KMS-11 (cell line): ENCODE measurements around the gene PRELID2.

ENCODE experiments used
- H2AFZ ChIP-seq: fragments of 200-600 bp; sonication (generic); 2 replicates; pipeline ENCODE4 v1.6.1; 2016; ENCODE audit warnings: antibody characterized with exemption, mixed run types, low read depth
- H3K27ac ChIP-seq: fragments of 200-600 bp; sonication (generic); 2 replicates; pipeline ENCODE4 v1.6.1; 2016; ENCODE audit warnings: mild to moderate bottlenecking, mixed run types
- H3K27me3 ChIP-seq: fragments of 200-600 bp; sonication (generic); 2 replicates; pipeline ENCODE4 v1.6.1; 2017; ENCODE audit warnings: mild to moderate bottlenecking, low read depth, mixed run types, moderate library complexity; ENCODE audit not compliant: insufficient read depth
- H3K36me3 ChIP-seq: fragments of 200-600 bp; sonication (generic); 2 replicates; pipeline ENCODE4 v1.6.1; 2017; ENCODE audit warnings: mild to moderate bottlenecking, mixed run types; ENCODE audit not compliant: insufficient read depth
- H3K4me1 ChIP-seq: fragments of 200-600 bp; sonication (generic); 2 replicates; pipeline ENCODE4 v1.6.1; 2016; ENCODE audit warnings: mild to moderate bottlenecking, low read depth, mixed run types; ENCODE audit not compliant: poor library complexity, severe bottlenecking
- H3K4me2 ChIP-seq: fragments of 200-600 bp; sonication (generic); 2 replicates; pipeline ENCODE4 v1.7.0; 2016; ENCODE audit warnings: mild to moderate bottlenecking, mixed run types
- H3K4me3 ChIP-seq: fragments of 200-600 bp; sonication (generic); IDR thresholded peaks from 2 replicates; pipeline ENCODE4 v1.6.1; 2017; ENCODE audit warnings: low read depth, low read length, mixed read lengths; ENCODE audit not compliant: insufficient read depth
- H3K79me2 ChIP-seq: fragments of 200-600 bp; sonication (generic); 2 replicates; pipeline ENCODE4 v1.6.1; 2016; ENCODE audit warnings: low read depth, mixed run types; ENCODE audit not compliant: insufficient read depth
- H3K9ac ChIP-seq: fragments of 200-600 bp; sonication (generic); 2 replicates; pipeline ENCODE4 v1.6.1; 2016; ENCODE audit warnings: mild to moderate bottlenecking, mixed run types
- H4K20me1 ChIP-seq: fragments of 200-600 bp; sonication (generic); 2 replicates; pipeline ENCODE4 v1.6.1; 2016; ENCODE audit warnings: mild to moderate bottlenecking, mixed run types; ENCODE audit not compliant: insufficient read depth
- TF ChIP-seq, protein P1 (sequence below): fragments of 200-600 bp; sonication (generic); conservative IDR thresholded peaks from 2 replicates; pipeline ENCODE4 v1.6.1; 2017; ENCODE audit warnings: low read depth, mild to moderate bottlenecking, antibody characterized with exemption, low read length, moderate library complexity, mixed read lengths

The PRELID2 gene

DNA sequence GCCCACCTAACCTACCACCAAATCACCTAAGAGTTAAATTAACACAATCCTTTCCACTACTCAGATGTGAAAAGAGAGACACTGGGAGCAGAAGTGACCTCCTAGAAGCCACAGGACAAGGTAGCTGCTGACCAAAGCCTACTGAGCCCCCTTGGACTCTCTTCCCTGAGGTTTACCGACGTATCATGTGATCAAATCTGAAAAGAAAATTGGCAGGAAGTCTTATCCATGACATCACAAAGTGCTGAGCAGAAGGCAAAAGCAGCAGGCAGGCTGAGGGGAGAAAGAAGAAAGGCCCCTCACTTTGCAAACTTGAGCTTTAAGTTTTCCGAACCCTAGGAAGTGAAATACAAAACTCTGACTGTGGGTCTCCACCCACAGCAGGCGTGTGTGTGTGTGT lies 11.1 kb downstream of the PRELID2 start:
- H3K4me1 ChIP-seq: peaks cover 3% of the 10 kb centered on the region
- H3K27me3 ChIP-seq: no peaks in the 10 kb centered on the region
- TF ChIP-seq, protein P1, sequence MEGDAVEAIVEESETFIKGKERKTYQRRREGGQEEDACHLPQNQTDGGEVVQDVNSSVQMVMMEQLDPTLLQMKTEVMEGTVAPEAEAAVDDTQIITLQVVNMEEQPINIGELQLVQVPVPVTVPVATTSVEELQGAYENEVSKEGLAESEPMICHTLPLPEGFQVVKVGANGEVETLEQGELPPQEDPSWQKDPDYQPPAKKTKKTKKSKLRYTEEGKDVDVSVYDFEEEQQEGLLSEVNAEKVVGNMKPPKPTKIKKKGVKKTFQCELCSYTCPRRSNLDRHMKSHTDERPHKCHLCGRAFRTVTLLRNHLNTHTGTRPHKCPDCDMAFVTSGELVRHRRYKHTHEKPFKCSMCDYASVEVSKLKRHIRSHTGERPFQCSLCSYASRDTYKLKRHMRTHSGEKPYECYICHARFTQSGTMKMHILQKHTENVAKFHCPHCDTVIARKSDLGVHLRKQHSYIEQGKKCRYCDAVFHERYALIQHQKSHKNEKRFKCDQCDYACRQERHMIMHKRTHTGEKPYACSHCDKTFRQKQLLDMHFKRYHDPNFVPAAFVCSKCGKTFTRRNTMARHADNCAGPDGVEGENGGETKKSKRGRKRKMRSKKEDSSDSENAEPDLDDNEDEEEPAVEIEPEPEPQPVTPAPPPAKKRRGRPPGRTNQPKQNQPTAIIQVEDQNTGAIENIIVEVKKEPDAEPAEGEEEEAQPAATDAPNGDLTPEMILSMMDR: no peak
- H3K36me3 ChIP-seq: no peaks in the 10 kb centered on the region
- H3K27ac ChIP-seq: no peak overlapping the region
- no peak overlapping the region for H3K4me3 ChIP-seq
- H3K4me2 ChIP-seq: no peak overlapping the region
- no peaks in the 10 kb centered on the region for H3K79me2 ChIP-seq
- no peak overlapping the region for H2AFZ ChIP-seq
- H4K20me1 ChIP-seq: no peaks in the 10 kb centered on the region
- no peak overlapping the region for H3K9ac ChIP-seq

DNA sequence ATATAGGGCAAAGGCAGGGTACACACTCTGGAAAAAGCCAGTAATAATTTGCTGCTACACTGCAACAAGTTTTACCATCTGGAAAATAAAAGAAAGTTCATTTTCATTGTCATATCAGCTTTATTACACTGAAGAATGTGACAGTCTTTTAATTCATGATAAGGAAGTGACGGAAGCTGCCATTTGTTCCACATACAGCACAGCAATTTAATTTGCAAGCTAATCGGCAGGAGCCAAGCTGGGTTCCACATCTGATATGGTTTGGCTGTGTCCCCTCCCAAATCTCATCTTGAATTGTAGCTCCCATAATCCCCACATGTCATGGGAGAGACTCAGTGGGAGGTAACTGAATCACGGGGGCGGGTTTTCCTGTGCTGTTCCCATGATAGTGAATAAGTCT lies 16.5 kb downstream of the PRELID2 start:
- Histone ChIP-seq H3K27ac (no peak overlapping the region), H2AFZ (no peak overlapping the region), H3K4me3 (no peak overlapping the region), H3K4me2 (no peak overlapping the region), H3K36me3 (no peaks in the 10 kb centered on the region), H3K79me2 (no peaks in the 10 kb centered on the region), H3K4me1 (no peaks in the 10 kb centered on the region), H4K20me1 (no peaks in the 10 kb centered on the region), H3K9ac (no peak overlapping the region), H3K27me3 (no peaks in the 10 kb centered on the region)
- TF ChIP-seq, protein P1: no peak

DNA sequence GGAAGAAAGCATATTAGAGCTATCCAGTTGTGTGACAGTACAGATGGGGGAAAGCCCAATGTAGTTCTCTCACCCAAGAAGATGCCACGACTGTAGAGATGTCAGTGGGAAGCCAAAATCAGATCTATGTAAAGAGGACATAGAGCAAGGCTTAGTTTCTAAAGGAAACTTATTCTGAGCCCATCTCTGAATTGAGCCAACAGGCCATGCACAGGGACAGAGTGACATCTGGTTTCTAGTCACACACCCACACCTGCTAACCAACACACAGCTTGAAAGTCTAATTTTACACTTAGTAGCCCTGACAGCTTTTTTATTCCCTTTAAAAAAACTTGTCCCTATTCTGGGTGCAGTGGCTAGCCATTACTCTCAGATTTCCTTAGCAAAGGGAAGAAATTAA lies 22.3 kb downstream of the PRELID2 start:
- TF ChIP-seq, protein P1: no peak
- H3K4me3 ChIP-seq: no peak overlapping the region
- no peaks in the 10 kb centered on the region for H4K20me1 ChIP-seq
- no peaks in the 10 kb centered on the region for H3K79me2 ChIP-seq
- H3K27ac ChIP-seq: no peak overlapping the region
- H3K4me1 ChIP-seq: no peaks in the 10 kb centered on the region
- no peaks in the 10 kb centered on the region for H3K36me3 ChIP-seq
- no peak overlapping the region for H2AFZ ChIP-seq
- H3K4me2 ChIP-seq: no peak overlapping the region
- H3K9ac ChIP-seq: no peak overlapping the region
- H3K27me3 ChIP-seq: no peaks in the 10 kb centered on the region

DNA sequence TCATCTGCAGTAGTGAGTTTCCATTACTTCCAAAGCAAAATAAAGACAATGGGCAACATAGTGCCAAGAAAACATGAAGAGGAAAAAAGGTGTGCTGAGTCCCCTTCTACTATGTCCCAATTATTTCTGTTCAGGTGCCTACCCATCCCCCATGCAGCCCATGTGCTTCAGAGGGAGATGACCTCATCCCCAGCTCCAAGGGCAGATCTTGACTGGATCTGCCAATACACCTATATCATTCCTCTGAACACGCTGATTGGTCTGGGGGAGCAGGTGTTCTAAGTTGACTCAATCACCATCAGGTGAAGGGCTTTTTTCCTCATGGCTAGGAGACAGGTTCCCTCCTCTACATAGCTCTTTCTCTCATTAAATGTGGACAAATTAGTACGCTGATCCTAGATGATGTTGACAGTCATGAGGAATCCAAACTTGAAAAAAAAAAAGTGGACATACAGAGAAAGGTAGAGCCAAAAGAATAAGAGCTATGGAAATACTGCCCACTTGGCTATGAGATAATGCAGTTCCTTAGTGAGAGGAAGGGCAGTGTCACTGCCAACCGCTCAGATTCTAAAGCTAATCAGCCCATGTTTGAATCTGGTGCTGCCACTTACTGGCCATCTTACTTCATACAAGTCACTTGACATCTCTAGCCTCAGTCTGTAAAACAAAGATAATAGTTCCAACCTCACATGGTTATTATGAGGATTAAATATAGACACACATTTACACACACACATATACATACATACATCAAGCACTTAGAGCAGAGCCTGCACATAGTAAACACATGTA lies 23.1 kb downstream of the PRELID2 start:
- no peaks in the 10 kb centered on the region for H3K36me3 ChIP-seq
- TF ChIP-seq, protein P1: no peak

More for the DNA sequence above, 23.1 kb downstream of the PRELID2 start:
- Histone ChIP-seq H3K79me2 (no peaks in the 10 kb centered on the region), H3K4me3 (no peak overlapping the region), H3K4me1 (no peaks in the 10 kb centered on the region), H3K4me2 (no peak overlapping the region), H3K9ac (no peak overlapping the region), H3K27ac (no peak overlapping the region), H2AFZ (no peak overlapping the region), H4K20me1 (no peaks in the 10 kb centered on the region), H3K27me3 (no peaks in the 10 kb centered on the region)
